GM19324 (cell line): Measurements from ENCODE around the gene CACNA1C.
"Not testable (repeated sequence)": the region's sequence is repeated elsewhere in the genome, so short reads cannot be mapped to it uniquely, and the experiment has no call there.

ENCODE experiments used
- ATAC-seq: cut with Tn5 transposase; IDR thresholded peaks from one replicate; pipeline ENCODE4 v1.9.1; 2021; ENCODE audit warnings: mild to moderate bottlenecking, moderate library complexity; ENCODE audit not compliant: unreplicated experiment, low FRiP score

CACNA1C gene

GRCh38 chr12:2110127-2110526 is 57.3 kb downstream of the CACNA1C start:
- no peak for ATAC-seq

GRCh38 chr12:2110849-2111566 is 58.2 kb downstream of the CACNA1C start:
- ATAC-seq = no peak

DNA sequence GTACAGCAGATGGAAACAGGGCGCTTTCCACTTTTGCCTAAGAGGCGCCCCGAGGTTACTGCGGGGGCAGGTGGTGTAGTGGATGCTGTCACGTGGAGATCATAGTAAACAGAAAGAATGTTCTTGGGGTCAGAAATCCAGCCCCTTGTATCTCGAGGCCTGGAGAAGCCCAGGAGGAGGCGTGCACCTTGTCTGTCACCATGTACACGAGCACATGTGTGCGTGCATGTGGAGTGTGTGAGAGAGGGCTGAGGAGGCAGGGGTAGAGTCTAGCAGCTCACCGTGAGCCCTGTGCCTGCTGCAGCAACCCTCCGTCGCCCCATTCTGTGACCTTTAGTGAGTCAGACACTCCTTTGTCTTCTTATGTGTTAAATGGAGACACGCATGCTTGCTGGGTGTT is 59.0 kb downstream of the CACNA1C start:
- ATAC-seq = no peak

DNA sequence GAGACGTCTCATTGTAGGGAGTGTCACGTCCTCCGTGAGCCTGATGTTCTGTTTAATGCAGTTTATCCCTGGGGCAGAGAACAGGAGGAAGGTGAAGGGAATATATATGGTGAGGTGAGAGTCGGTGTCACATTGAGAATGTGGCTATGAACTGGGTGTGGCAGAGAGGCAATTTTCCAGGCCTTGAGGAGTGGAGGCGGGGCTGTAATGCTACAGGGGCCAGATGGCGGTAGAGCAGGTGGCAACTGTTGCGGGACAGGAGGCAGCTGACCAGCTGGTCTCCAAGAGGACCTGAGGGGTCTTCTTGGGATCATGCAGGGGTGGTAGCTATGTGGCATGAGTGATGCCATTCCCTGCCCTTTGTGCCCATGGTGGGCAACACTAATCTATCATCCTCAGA is 59.6 kb downstream of the CACNA1C start:
- no peak for ATAC-seq

GRCh38 chr12:2113119-2113912 is 60.5 kb downstream of the CACNA1C start:
- no peak for ATAC-seq

GRCh38 chr12:2114071-2114470 is 61.3 kb downstream of the CACNA1C start:
- no peak for ATAC-seq

DNA sequence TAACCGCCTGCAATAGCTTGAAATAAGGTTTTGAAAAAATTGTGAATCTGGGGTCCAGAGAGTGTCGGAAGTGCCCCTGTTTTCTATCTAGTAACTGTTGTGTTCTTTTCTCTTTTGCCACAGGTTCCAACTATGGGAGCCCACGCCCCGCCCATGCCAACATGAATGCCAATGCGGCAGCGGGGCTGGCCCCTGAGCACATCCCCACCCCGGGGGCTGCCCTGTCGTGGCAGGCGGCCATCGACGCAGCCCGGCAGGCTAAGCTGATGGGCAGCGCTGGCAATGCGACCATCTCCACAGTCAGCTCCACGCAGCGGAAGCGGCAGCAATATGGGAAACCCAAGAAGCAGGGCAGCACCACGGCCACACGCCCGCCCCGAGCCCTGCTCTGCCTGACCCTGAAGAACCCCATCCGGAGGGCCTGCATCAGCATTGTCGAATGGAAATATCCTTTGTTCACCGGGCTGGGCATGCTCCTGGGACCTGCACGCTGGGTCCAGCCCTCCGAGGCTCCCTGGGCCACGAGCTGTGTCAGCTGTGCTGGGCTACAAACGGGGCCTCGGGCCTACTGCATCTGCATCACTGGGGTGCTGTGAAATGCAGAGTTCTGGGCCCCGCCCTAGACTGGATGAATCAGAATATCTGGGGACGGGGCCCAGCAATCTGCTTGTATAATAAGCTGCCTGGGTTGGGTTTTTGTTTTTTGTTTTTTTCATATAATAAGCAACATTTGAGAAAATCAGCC is 62.5 kb downstream of the CACNA1C start:
- no peak for ATAC-seq

GRCh38 chr12:2117541-2117940 is 64.8 kb downstream of the CACNA1C start:
- no peak for ATAC-seq

DNA sequence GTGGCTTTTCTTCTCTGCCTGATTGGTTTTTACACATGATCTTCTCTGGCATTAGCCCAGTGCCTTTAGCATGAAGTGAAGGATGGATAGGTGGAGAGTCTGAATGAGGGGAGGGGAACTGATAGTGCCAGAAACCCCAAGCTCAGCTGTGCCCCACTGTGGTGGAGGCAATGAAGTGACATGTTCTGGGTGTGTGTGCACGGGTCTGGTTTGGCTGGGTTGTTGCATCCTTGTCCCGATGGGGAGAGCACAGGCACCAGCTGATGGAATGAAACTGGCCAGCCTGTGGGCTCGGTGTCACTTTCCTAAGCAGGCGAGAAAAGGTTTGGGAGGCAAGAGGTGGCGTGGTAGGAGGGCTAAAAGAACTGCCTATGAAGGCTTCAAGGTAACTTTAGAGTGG is 65.3 kb downstream of the CACNA1C start:
- no peak for ATAC-seq

- no peak for ATAC-seq
Measured at GRCh38 chr12:2118481-2119255, 65.9 kb downstream of the CACNA1C start.

DNA sequence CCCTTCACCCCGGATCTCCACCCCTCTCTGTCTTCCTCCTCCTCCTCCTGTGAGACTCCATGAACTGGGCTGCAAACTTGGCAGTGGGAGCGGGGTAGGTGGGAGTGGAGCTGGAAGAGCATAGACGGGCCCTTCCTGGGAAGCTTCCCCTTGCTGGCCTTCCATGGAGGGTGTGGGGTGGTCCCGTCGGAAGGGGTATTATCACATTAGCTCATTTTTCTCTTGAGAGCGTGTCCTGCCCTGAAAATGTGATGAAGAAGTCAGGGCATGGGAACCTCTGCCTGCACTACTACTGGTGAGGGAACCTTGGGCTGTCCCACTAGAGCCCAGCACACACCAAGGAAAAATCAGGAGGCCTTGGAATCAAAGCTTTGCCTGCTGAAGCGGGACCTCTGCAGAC is 66.5 kb downstream of the CACNA1C start:
- ATAC-seq = no peak

DNA sequence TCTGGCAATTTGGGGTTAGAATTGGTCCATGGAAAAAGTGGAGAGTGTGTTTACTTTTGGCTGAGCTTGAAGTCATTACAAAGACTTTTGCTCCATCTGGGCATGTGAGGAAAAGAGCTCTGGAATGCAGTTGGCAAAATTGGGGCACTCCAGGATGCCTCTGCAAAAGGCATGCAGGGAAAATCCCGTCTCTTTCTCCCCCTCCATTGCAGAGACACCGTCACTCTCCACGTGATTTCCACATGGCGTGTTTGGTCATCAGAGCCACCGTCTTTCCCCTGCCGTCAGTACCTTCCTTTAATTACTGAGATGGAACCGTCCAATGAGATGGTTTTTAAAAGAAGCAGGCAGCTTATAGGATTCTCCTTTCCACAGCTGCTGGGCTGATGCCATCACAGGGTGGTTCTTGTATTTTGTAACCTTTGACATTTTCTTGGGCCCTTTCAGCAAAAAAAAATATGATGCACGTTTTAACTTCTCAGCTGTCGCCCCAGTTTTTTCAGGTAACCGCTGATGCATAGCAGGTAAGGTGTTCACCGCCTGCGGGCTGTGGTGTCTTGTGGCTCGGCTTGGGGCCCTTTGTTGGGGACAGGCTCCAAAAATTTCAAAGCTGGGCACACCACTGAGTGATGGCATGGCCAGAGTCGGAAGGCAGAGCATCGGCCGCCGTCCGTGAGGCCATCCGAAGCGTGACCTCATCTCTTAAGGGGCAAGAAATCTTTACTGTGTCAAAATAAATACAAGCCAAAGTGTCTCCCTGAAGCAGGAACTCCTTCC is 68.4 kb downstream of the CACNA1C start:
- ATAC-seq = no peak

GRCh38 chr12:2124466-2125023 is 71.8 kb downstream of the CACNA1C start:
- no peak for ATAC-seq

GRCh38 chr12:2125651-2126522 is 73.1 kb downstream of the CACNA1C start:
- no peak for ATAC-seq

GRCh38 chr12:2126676-2127406 is 74.1 kb downstream of the CACNA1C start:
- ATAC-seq = no peak

DNA sequence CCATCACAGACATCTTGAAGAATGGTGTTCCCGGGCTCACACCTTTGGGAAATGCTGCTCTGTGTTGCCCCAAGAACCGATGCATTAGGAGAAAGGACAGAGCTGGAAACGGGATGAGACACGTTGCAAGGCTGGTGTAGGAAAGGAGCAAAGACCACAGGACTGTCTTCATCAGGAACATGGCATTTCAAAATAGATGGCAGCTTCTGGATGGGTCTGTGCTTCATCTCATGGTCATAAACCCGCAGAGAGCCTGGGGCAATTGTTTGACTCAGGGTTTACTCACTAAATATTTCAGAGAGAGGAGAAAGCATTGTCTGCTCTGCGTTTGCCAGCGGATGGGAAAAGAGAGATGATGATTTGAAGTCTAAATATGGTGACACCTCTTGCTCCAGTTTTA is 76.3 kb downstream of the CACNA1C start:
- ATAC-seq = no peak

- ATAC-seq = not testable (repeated sequence)
Measured at GRCh38 chr12:2135661-2136418, 83.1 kb downstream of the CACNA1C start.
